Measurements from ENCODE around the gene CADM1. TPM values are rescaled to one million over a fixed set of nuclear protein-coding genes. Genes with fewer than 3 reads are reported as not detected.
A peak's percentile ranks its signal among the peaks of the same experiment; 100 is the strongest.

The CADM1 gene
- total and polyA plus RNA-seq, 10 of the 15 experiments (the other 5 are each of a cell fraction or from before 2014, with no cell fraction given) = 0.03 to 0.48 (median 0.15) TPM; not detected in 3

DNA sequence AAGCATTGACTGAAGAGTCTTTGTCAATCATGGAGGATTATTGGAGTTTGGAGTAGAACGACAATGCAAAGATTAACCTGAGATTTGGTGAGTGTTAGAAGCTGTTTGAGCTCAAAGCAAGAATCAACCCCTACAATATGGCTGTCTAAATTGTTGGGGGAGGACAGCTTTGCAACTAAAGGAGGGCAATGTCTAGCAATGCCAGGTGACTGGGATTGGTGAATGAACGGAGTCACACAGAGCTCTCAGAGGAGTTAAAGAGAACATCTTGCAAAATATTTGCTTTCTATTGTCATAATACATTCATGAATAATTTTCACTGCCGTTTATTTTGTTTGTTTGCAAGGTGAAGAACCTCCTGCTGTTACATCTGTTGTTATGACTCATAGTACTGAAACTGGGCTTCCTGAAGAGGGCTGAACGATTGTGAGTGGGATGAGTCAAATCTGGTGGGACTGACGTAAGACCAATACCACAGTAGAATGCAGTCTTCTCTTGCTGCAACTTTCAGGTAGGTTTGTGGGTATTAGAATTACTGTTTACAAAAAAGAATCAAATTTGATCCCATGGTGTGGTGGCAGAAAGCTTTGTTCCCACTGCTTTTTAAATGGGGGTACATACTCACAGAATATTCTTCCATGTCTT, 281.9 kb downstream of the CADM1 start (continued):
- TF ChIP-seq MLLT1 (IDR thresholded peaks at IDR 0.05) (no peak), TCF12 (IDR thresholded peaks at IDR 0.05; ENCODE audit: low read depth, low read length) (peak; percentile 89), RCOR1 (conservative IDR thresholded peaks at IDR 0.05; ENCODE audit: low read depth, low read length) (no peak), SKIL (IDR thresholded peaks at IDR 0.05; ENCODE audit: low read depth, poor library complexity, severe bottlenecking) (peak; percentile 76), MEF2B (IDR thresholded peaks at IDR 0.05; ENCODE audit: partially characterized antibody, poor library complexity, severe bottlenecking) (peak; percentile 58), ZBED1 (IDR thresholded peaks at IDR 0.05; ENCODE audit: borderline replicate concordance) (peak; percentile 91; the same call in 1 of the 2 replicates), CREB1 (IDR thresholded peaks at IDR 0.05; ENCODE audit: low read depth) (peak; percentile 92), EZH2 (IDR thresholded peaks at IDR 0.05; ENCODE audit: borderline replicate concordance, control insufficient read depth, low read depth, low read length) (0 out of 2 replicates have a peak, but pooled peaks have one; percentile 88), CBFB (IDR thresholded peaks at IDR 0.05; ENCODE audit: low read depth) (peak; percentile 81; the same call in 1 of the 2 replicates), ATF2 (IDR thresholded peaks at IDR 0.05; ENCODE audit: low read length) (peak; percentile 98), ZSCAN29 (IDR thresholded peaks at IDR 0.05) (no peak), CHD2 (IDR thresholded peaks at IDR 0.05; ENCODE audit: borderline replicate concordance, low read depth, low read length) (0 out of 2 replicates have a peak, but pooled peaks have one; percentile 48), PML (IDR thresholded peaks at IDR 0.05; ENCODE audit: low read length) (0 out of 2 replicates have a peak, but pooled peaks have one; percentile 58)
- TF ChIP-seq, protein P1, sequence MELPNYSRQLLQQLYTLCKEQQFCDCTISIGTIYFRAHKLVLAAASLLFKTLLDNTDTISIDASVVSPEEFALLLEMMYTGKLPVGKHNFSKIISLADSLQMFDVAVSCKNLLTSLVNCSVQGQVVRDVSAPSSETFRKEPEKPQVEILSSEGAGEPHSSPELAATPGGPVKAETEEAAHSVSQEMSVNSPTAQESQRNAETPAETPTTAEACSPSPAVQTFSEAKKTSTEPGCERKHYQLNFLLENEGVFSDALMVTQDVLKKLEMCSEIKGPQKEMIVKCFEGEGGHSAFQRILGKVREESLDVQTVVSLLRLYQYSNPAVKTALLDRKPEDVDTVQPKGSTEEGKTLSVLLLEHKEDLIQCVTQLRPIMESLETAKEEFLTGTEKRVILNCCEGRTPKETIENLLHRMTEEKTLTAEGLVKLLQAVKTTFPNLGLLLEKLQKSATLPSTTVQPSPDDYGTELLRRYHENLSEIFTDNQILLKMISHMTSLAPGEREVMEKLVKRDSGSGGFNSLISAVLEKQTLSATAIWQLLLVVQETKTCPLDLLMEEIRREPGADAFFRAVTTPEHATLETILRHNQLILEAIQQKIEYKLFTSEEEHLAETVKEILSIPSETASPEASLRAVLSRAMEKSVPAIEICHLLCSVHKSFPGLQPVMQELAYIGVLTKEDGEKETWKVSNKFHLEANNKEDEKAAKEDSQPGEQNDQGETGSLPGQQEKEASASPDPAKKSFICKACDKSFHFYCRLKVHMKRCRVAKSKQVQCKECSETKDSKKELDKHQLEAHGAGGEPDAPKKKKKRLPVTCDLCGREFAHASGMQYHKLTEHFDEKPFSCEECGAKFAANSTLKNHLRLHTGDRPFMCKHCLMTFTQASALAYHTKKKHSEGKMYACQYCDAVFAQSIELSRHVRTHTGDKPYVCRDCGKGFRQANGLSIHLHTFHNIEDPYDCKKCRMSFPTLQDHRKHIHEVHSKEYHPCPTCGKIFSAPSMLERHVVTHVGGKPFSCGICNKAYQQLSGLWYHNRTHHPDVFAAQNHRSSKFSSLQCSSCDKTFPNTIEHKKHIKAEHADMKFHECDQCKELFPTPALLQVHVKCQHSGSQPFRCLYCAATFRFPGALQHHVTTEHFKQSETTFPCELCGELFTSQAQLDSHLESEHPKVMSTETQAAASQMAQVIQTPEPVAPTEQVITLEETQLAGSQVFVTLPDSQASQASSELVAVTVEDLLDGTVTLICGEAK (IDR thresholded peaks at IDR 0.05; ENCODE audit: borderline replicate concordance) = no peak
- TF ChIP-seq, protein P2, sequence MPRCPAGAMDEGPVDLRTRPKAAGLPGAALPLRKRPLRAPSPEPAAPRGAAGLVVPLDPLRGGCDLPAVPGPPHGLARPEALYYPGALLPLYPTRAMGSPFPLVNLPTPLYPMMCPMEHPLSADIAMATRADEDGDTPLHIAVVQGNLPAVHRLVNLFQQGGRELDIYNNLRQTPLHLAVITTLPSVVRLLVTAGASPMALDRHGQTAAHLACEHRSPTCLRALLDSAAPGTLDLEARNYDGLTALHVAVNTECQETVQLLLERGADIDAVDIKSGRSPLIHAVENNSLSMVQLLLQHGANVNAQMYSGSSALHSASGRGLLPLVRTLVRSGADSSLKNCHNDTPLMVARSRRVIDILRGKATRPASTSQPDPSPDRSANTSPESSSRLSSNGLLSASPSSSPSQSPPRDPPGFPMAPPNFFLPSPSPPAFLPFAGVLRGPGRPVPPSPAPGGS (IDR thresholded peaks at IDR 0.05; ENCODE audit: borderline replicate concordance, insufficient read depth, low read depth, low read length, poor library complexity, severe bottlenecking) = peak; percentile 92
